HG02870 (cell line): ENCODE results near the gene SLC26A11.
"Not testable (repeated sequence)": the region's sequence is repeated elsewhere in the genome, so short reads cannot be mapped to it uniquely, and the experiment has no call there.

ENCODE experiments used
- ATAC-seq: cut with Tn5 transposase; IDR thresholded peaks from one replicate; pipeline ENCODE4 v1.9.1; 2021; ENCODE audit warnings: mild to moderate bottlenecking, moderate library complexity; ENCODE audit not compliant: unreplicated experiment

Gene SLC26A11

DNA sequence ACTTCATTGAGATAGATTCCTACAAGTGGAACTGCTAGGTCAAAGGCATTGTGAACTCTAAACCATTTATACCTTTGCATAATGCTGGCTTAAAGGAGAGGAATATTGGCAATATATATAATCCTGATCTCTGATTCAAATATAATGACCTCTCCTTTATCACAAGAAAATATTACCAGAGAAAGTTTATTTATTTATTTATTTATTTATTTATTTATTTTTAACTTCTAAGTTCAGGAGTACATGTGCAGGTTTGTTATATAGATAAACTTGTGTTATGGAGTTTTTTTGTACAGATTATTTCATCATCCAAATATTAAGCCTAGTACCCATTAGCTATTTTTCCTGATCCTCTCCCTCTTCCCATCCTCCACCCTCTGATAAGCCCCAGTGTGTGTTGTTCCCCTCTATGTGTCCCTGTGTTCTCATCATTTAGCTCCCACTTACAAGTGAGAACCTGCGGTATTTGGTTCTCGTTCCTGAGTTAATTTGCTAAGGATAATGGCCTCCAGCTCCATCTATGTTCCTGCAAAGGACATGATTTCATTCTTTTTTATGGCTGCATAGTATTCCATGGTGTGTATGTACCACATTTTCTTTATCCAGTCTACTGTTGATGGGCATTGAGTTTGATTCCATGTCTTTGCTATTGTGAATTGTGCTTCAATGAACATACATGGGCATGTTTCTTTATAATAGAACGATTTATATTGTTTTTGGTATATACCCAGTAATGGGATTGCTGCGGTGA is 79.3 kb downstream of the SLC26A11 start:
- not testable (repeated sequence) for ATAC-seq

DNA sequence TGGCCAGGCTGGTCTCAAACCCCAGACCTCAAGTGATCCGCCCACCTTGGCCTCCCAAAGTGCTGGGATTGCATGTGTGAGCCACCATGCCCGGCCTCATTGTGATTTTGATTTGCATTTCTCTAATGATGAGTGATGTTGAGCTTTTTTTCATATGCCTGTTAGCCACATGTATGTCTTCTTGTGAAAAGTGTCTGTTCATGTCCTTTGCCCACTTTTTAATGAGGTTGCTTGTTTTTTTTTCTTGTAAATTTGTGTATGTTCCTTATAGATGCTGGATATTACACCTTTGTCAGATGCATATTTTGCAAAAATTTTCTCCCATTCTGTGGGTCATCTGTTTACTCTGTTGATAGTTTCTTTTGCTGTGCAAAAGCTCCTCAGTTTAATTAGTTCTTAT is 80.5 kb downstream of the SLC26A11 start:
- not testable (repeated sequence) for ATAC-seq
